Fibroblast of mammary gland (primary cell): ENCODE measurements around the gene FSIP1.

Experiments
- DNase-seq: peaks from one replicate; pipeline ENCODE4 v3.0.0-alpha.2; 2010; ENCODE audit warnings: low read depth
- H3K4me3 ChIP-seq: 2 replicates; pipeline ENCODE4 v1.5.1; 2011; ENCODE audit warnings: low read depth, mild to moderate bottlenecking, low read length, moderate library complexity; ENCODE audit not compliant: control insufficient read depth
- CTCF ChIP-seq: conservative IDR thresholded peaks from 2 replicates; pipeline ENCODE4 v1.5.1; 2011; ENCODE audit warnings: low read depth, low read length, inconsistent platforms; ENCODE audit not compliant: control insufficient read depth, insufficient read depth

FSIP1 gene

GRCh38 chr15:39692356-39693327 is 90.0 kb downstream of the FSIP1 start:
- no peak for TF ChIP-seq CTCF
- H3K4me3 ChIP-seq: no peak overlapping the region
- DNase-seq: no peak

GRCh38 chr15:39690881-39691634 is 91.6 kb downstream of the FSIP1 start:
- TF ChIP-seq CTCF: no peak
- no peak overlapping the region for H3K4me3 ChIP-seq
- no peak for DNase-seq

- no peak overlapping the region for H3K4me3 ChIP-seq
- no peak for TF ChIP-seq CTCF
- no peak for DNase-seq
Observed at GRCh38 chr15:39687965-39688364, 94.7 kb downstream of the FSIP1 start.

- H3K4me3 ChIP-seq: no peak overlapping the region
- TF ChIP-seq CTCF: peak; percentile 72
- DNase-seq: peak; percentile 73
Observed at GRCh38 chr15:39685999-39686613, 96.5 kb downstream of the FSIP1 start.

- DNase-seq: no peak
- TF ChIP-seq CTCF: no peak
- no peak overlapping the region for H3K4me3 ChIP-seq
Observed at GRCh38 chr15:39685367-39685766, 97.3 kb downstream of the FSIP1 start.

- no peak for DNase-seq
- H3K4me3 ChIP-seq: no peak overlapping the region
- TF ChIP-seq CTCF: no peak
Observed at GRCh38 chr15:39684233-39684632, 98.4 kb downstream of the FSIP1 start.
